ENCODE data around the gene PRDM1.
"Not testable (repeated sequence)": the region's sequence is repeated elsewhere in the genome, so short reads cannot be mapped to it uniquely, and the experiment has no call there.

The PRDM1 gene

DNA sequence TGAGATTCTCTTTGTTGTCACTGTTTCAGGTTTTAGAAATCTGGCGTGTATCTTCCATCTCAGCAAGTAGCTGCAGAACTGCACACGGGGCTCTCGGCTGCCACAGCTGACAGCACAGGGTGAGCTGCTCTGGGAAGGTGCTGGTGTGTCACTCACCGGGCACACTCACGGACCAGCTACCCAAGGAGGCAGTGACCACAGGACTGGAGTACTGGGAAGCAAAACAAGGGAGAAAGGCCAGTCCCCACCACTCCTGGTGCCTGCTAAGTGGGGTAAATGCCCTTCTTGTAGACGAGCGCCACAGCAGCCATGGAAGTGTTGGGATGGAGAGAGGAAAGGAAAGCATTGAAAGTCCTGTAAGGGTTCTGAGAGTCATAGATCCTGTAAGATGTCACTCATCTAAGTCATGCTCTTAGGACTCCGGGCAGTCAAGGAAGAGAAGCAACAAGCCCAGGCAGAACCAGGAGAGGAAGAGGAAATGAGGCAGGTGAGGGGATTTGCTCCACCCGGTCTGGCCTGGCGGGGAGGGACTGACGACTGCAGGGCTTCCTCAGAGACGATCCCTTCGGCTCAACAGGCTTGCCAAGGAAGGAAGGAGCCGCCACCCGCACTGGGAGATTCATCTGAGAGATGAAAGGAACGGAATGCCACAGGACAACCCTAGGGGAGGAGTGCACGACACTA, 48.1 kb downstream of the PRDM1 start:
- peak; percentile 60 for DNase-seq (ENCODE audit: low read depth, low spot score)
- H3K27ac ChIP-seq = peak overlapping the region; percentile 96

GRCh38 chr6:106134906-106135634, 48.9 kb downstream of the PRDM1 start:
- H3K27ac ChIP-seq = peak overlapping the region; percentile 96
- no peak for DNase-seq (ENCODE audit: low read depth, low spot score)

- peak overlapping the region; percentile 96 for H3K27ac ChIP-seq
- DNase-seq (ENCODE audit: low read depth, low spot score) = no peak
Observed at GRCh38 chr6:106135911-106136571, 49.9 kb downstream of the PRDM1 start.

DNA sequence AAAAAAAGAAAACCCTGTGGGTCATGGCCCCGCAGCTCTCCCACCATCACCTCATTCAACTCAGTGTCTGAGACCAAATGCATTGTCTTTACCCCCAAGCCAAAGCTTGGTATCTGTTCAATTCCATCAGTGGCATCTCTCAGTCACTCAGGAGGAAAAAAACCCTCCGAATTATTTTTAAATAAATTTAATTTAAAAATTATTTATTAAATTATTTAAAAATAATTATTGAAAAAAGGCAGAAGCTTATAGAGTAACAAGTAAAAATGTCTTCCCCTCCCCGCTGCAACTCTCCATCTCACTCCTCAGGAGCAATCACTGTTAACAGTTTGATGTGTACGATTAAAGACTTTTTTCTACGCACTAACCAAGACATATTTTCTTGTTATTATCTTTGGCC, 50.7 kb downstream of the PRDM1 start:
- H3K27ac ChIP-seq = no peak overlapping the region
- DNase-seq (ENCODE audit: low read depth, low spot score) = no peak

DNA sequence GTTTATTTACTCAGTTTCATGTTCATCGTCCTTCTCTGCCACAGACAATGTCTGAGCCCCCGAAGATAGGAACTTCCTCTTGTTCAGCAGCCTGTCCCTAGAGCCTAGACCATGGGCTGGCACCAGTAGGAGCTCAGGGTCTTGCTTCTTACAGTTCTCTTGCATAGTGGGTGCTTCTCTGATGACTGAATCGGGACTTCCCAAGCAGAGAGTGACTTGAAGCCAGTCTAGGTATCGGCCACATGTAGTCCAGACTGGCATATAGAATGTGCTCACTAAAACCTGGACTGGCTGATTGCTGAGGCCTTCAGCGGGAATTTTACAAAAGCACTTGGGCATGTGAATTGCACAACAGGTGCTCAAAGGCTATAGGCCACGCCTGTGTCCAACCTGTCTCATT, 52.0 kb downstream of the PRDM1 start:
- H3K27ac ChIP-seq = no peak overlapping the region
- no peak for DNase-seq (ENCODE audit: low read depth, low spot score)

DNA sequence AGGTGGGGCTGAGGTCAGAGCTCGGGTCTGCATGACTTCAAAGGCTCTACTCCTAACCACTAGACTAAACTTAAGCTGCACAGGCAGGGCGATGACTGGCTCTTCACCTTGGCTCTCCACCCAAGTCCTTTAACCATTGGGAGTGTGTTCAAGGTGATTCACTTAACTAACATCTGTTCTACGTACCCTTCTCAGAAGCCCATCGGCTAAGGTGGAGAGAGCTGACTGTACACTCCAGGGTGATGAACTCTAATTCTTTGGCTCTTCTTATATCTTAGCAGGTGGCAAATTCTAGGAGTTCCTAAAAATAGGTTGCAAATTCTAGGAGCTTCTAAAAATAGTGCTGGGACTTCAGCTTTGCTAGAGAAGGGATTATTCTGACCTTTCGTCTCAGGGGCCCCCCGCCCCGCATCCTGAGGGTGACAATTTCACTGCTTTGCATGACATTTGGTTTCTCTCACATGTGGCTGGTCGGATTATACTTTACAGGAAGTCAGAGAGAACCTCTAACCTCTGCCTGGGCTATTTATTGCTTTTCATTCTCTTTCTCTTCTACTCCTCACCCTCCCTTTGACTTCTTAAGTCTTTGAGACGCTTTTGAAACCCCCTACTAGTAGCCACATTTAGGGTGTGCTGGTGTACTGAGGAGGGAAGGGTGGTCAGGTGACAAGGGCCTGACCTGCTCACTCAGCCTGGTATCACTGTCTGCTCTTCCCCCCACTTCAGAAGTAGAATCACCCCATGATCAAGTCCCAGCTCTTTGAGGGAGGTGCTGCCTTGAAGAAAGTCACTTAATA, 55.5 kb downstream of the PRDM1 start:
- H3K27ac ChIP-seq = peak overlapping the region; percentile 56
- no peak for DNase-seq (ENCODE audit: low read depth, low spot score)

DNA sequence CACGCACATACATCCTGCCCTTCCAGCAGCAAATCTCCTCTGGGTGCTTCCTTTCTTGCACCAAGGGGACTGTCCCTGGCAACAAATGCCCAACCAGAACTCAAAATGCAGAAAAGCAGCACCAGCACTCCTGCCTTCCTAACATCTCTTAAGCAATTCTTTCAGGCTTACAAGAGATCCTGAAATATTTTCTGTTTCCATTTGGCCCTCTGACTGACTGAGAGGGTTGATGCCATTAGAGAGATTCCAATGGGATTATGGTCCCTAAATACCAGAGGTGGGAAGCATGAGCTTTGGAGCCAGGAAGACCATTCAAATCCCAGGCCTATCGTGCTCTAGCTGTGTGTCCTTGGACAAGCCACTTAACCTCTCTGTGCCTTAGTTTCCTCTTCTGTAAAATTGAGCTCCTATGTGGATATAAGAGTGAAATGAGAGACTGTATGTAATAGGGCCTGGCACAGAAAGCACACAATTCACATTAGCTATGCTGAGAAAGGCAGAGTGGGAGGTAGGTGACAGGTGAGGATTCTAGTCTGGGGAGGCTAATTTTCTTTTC, 56.8 kb downstream of the PRDM1 start:
- H3K27ac ChIP-seq = no peak overlapping the region
- DNase-seq (ENCODE audit: low read depth, low spot score) = no peak

DNA sequence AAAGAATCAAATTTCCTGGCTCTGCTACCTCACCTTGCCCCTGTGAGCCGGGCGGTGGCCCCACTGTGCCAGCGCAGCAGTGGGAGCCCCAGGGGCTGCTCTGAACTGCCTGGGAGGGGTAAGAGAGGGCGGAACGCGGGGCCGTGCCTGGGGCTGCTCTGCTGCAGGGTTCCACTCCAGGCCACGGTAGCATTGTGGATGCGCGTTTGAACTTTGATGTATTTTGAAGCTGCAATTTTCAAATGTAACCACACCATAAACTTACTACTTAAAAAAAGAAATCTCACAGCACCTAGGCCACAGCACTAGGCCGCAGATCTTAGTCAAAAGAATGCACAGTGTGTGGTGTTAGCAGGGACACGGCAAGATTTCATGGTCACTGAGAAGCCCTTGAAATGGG, 57.5 kb downstream of the PRDM1 start:
- H3K27ac ChIP-seq = no peak overlapping the region
- no peak for DNase-seq (ENCODE audit: low read depth, low spot score)

DNA sequence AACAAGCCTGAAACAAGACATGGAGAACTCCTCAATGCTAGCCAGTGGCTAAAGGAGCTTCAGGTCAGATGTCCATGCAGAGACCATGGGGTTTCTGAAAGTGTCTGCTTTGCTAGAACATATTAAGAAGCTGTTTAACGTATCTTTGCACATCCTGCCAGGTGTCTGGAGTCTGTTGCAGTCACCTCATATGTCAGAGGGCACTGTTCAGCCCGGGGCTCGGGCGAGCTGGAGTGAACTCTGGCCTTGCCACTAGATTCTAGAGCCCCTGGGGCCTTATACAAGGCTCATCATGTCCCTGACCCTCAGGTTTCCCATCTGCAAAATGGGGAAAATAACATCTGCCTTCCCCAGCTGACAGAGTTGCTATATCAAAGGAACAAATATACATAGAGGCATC, 59.0 kb downstream of the PRDM1 start:
- no peak overlapping the region for H3K27ac ChIP-seq
- DNase-seq (ENCODE audit: low read depth, low spot score) = no peak

DNA sequence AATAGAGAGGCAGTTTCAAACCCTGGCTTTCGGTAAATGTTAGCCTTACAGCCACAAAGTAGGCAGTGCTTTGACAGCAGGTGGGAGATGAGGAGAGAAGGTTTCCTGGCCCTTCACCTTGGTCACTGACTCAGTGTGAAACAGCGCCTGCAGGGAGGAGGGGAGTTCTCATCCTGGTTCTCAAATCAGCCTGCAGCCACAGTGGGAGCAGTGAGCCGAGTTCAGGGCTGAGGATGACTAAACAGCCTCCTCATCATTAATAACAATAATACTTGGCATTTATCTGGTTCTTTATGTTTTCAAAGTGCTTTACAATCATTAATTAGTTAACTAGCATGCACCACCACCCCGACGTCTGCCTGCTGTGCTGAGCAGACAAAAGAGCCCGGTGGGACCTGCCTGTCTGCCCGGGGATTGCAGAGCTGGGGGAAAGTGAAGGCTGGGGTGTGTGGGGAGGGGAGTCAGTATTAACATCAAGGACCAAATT, 59.6 kb downstream of the PRDM1 start:
- no peak for DNase-seq (ENCODE audit: low read depth, low spot score)
- H3K27ac ChIP-seq = no peak overlapping the region

- peak overlapping the region; percentile 6 for H3K27ac ChIP-seq
- DNase-seq (ENCODE audit: low read depth, low spot score) = no peak
Observed at GRCh38 chr6:106146852-106147351, 60.8 kb downstream of the PRDM1 start.

DNA sequence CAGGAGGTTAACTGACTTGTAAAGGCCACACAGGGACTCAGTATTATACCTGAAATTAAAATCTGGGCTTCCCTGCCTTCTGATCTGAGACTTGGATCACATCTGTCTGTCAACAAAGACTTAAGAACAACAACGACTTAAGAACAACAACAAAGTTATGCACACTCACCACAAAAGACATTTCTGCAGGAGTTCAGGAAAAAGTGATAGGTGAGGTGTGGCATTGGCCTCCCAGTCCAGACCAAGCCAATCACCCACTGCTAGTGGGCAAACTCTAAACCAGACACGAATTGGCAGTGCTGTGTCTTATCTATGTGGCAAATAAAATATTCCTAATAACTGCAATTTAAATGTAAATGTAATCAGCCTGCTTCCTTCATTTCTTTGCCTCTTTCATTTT, 61.3 kb downstream of the PRDM1 start:
- DNase-seq (ENCODE audit: low read depth, low spot score) = no peak
- no peak overlapping the region for H3K27ac ChIP-seq

DNA sequence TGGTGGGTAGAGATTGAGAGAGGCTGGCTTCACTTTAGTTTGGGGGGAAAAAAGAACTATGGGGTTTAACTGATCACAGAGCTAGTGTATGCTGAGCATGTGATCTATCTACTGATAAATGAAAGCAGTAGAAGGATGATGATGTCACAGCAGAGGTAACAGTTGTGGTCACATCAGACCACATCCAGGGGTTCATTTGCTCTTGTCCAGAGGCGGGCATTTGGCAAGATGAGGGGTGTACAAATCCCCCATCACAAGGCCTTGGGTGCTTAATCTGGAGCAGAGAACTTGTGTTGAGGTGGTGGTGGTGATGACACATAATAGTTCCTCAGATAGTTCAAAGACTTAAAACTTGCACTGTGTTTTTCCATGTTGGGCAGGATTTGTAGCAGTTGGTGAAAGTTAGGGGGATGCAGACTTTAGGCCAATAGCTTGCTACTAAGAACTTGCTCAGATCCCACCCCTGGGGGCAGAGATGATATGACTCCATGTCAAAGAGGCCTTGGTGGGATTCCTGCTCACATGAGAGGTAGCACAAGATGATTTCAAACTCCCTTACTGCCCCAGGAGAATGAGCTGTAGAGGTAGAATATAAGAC, 63.4 kb downstream of the PRDM1 start:
- DNase-seq (ENCODE audit: low read depth, low spot score) = no peak
- H3K27ac ChIP-seq = no peak overlapping the region

DNA sequence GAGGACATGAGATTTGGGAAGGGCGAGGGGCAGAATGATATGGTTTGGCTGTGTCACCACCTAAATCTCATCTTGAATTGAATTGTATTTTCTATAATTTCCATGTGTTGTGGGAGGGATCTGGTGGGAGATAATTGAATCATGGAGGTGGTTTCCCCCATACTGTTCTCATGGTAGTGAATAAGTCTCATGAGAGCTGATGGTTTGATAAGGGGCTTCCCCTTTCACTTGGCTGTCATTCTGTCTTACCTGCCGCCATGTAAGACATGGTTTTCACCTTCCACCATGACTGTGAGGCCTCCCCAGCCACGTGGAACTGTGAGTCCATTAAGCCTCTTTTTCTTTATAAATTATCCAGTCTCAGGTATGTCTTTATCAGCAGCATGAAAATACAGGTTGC, 66.3 kb downstream of the PRDM1 start:
- not testable (repeated sequence) for DNase-seq (ENCODE audit: low read depth, low spot score); H3K27ac ChIP-seq

- no peak for DNase-seq (ENCODE audit: low read depth, low spot score)
- no peak overlapping the region for H3K27ac ChIP-seq
Observed at GRCh38 chr6:106152952-106153351, 66.8 kb downstream of the PRDM1 start.

DNA sequence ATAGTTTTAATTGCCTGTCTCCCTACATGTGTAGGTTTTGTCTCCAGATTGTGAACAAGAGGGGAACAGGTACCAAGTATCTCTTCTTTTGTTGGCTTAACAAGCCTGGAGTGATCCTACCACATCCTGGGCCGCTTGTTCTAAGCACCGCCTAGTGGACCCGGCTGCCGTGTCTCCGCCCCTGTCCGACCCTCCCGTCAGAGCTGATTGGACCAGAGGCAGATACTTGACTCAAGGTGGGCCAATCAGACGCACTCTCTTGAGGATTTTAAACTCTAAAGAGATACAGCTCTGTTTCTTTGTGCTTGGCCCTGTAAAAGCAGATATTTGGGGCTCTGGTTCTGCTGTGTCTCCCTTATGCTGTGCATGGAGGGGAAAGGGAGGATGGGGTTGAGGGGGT, 68.2 kb downstream of the PRDM1 start:
- H3K27ac ChIP-seq = no peak overlapping the region
- no peak for DNase-seq (ENCODE audit: low read depth, low spot score)

DNA sequence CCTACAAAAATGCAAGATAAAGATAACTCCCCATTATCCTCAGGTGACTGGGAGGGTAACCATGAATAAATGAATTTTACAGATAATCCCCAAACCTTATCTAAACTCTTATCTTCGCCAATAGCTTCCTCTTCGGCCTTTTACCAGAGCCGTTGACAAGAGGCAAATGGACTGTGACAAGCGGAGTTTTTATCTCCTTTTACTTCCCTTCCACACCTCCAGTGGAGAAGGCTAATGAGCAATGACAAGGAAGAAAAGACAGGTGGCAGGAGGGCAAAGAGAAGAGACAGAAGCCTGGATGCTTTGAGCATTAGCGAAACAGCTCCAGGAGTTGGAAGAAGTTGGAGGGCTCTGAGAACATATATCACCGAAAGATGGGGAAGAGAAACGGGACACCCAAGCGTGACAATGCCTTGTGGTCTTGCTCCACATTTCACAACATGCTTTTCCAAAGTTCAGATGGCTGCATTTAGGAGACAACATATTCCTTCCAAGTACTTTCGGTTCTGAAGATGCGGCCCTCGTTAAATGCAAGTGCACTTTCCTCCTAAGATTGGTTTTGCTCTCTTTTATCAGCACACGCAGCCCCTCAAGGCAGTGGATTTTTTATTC, 69.2 kb downstream of the PRDM1 start:
- DNase-seq (ENCODE audit: low read depth, low spot score) = no peak
- no peak overlapping the region for H3K27ac ChIP-seq

DNA sequence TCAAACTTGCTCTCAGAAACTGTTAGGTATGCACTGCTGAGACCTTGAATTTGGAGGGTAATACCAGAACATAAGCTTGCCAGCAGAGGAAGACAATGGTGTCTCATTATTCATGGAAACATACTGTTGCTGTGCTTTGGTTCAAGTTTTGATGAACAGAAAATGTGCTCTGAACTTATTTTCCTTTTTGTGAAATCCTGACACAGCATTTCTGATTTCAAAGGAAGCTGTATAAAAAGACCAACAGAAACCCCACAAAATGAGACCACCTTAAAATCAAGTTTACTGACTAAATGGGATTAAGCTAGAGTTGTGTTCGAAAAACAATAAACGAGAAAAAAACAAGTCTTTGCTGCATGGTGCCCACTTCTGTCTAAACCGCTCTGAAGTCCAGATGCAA, 70.3 kb downstream of the PRDM1 start:
- H3K27ac ChIP-seq = no peak overlapping the region
- DNase-seq (ENCODE audit: low read depth, low spot score) = no peak

- no peak overlapping the region for H3K27ac ChIP-seq
- no peak for DNase-seq (ENCODE audit: low read depth, low spot score)
Observed at GRCh38 chr6:106156863-106157262, 70.7 kb downstream of the PRDM1 start.

Data from epithelial cell of prostate (primary cell).